Measurements from ENCODE around the gene PDIA2.

Gene PDIA2

GRCh38 chr16:279531-279930, 3.4 kb upstream of the PDIA2 start:
- Histone ChIP-seq H3K9me3 (ENCODE audit: control insufficient read depth in 1 of 2, low read length in 2 of 2) (no peaks in the 10 kb centered on the region), H3K27me3 (ENCODE audit: control insufficient read depth in 1 of 2, insufficient read depth in 2 of 2, low read length in 2 of 2) (peaks cover 5 to 9% of the 10 kb centered on the region in 2 donors), H3K4me3 (ENCODE audit: low read depth in 1 of 2, low read length in 2 of 2) (no peak overlapping the region), H3K9ac (ENCODE audit: low read depth in 1 of 2, low read length in 2 of 2) (no peak overlapping the region), H3K36me3 (ENCODE audit: control insufficient read depth in 1 of 2, insufficient read depth in 2 of 2, low read length in 2 of 2) (no peaks in the 10 kb centered on the region), H3K27ac (ENCODE audit: low read depth, low read length) (no peak overlapping the region), H3K4me1 (ENCODE audit: control insufficient read depth in 1 of 2, insufficient read depth in 2 of 2, low read length in 2 of 2) (peaks cover under 1 to 15% of the 10 kb centered on the region in 2 donors)

- Histone ChIP-seq H3K27me3 (ENCODE audit: control insufficient read depth in 1 of 2, insufficient read depth in 2 of 2, low read length in 2 of 2) (peaks cover 5 to 9% of the 10 kb centered on the region in 2 donors), H3K9me3 (ENCODE audit: control insufficient read depth in 1 of 2, low read length in 2 of 2) (no peaks in the 10 kb centered on the region), H3K4me3 (ENCODE audit: low read depth in 1 of 2, low read length in 2 of 2) (no peak overlapping the region), H3K36me3 (ENCODE audit: control insufficient read depth in 1 of 2, insufficient read depth in 2 of 2, low read length in 2 of 2) (no peaks in the 10 kb centered on the region), H3K27ac (ENCODE audit: low read depth, low read length) (no peak overlapping the region), H3K9ac (ENCODE audit: low read depth in 1 of 2, low read length in 2 of 2) (no peak overlapping the region), H3K4me1 (ENCODE audit: control insufficient read depth in 1 of 2, insufficient read depth in 2 of 2, low read length in 2 of 2) (peaks cover 0 to 10% of the 10 kb centered on the region in 2 donors)
Observed at GRCh38 chr16:280005-280460, 2.9 kb upstream of the PDIA2 start.

GRCh38 chr16:280552-280951, 2.4 kb upstream of the PDIA2 start, which contains the start of gene ARHGDIG:
Gene ARHGDIG, plus strand, starts transcription at chr16:280591. Its CDS starts 90 bp downstream, at chr16:280681.
- Histone ChIP-seq H3K4me3 (ENCODE audit: low read depth in 1 of 2, low read length in 2 of 2) (peak within 1 kb of the TSS in 1 of 2 donors; percentile 8), H3K9ac (ENCODE audit: low read depth in 1 of 2, low read length in 2 of 2) (no peak within 1 kb of the TSS), H3K27ac (ENCODE audit: low read depth, low read length) (no peak within 1 kb of the TSS), H3K36me3 (ENCODE audit: control insufficient read depth in 1 of 2, insufficient read depth in 2 of 2, low read length in 2 of 2) (no peaks in the 10 kb centered on the region), H3K4me1 (ENCODE audit: control insufficient read depth in 1 of 2, insufficient read depth in 2 of 2, low read length in 2 of 2) (peaks cover 0 to 7% of the 10 kb centered on the region in 2 donors), H3K27me3 (ENCODE audit: control insufficient read depth in 1 of 2, insufficient read depth in 2 of 2, low read length in 2 of 2) (peaks cover 5 to 9% of the 10 kb centered on the region in 2 donors), H3K9me3 (ENCODE audit: control insufficient read depth in 1 of 2, low read length in 2 of 2) (no peaks in the 10 kb centered on the region)

- Histone ChIP-seq H3K4me1 (ENCODE audit: control insufficient read depth in 1 of 2, insufficient read depth in 2 of 2, low read length in 2 of 2) (peaks cover 0 to 7% of the 10 kb centered on the region in 2 donors), H3K27ac (ENCODE audit: low read depth, low read length) (no peak overlapping the region), H3K9ac (ENCODE audit: low read depth in 1 of 2, low read length in 2 of 2) (no peak overlapping the region), H3K36me3 (ENCODE audit: control insufficient read depth in 1 of 2, insufficient read depth in 2 of 2, low read length in 2 of 2) (no peaks in the 10 kb centered on the region), H3K27me3 (ENCODE audit: control insufficient read depth in 1 of 2, insufficient read depth in 2 of 2, low read length in 2 of 2) (peaks cover 5 to 9% of the 10 kb centered on the region in 2 donors), H3K4me3 (ENCODE audit: low read depth in 1 of 2, low read length in 2 of 2) (peak overlapping the region in 1 of 2 donors; percentile 8), H3K9me3 (ENCODE audit: control insufficient read depth in 1 of 2, low read length in 2 of 2) (no peaks in the 10 kb centered on the region)
Observed at GRCh38 chr16:280991-281659, 1.8 kb upstream of the PDIA2 start.

- Histone ChIP-seq H3K27ac (ENCODE audit: low read depth, low read length) (no peak overlapping the region), H3K36me3 (ENCODE audit: control insufficient read depth in 1 of 2, insufficient read depth in 2 of 2, low read length in 2 of 2) (peaks cover 0 to 2% of the 10 kb centered on the region in 2 donors), H3K9ac (ENCODE audit: low read depth in 1 of 2, low read length in 2 of 2) (no peak overlapping the region), H3K27me3 (ENCODE audit: control insufficient read depth in 1 of 2, insufficient read depth in 2 of 2, low read length in 2 of 2) (peaks cover 5 to 9% of the 10 kb centered on the region in 2 donors), H3K9me3 (ENCODE audit: control insufficient read depth in 1 of 2, low read length in 2 of 2) (no peaks in the 10 kb centered on the region), H3K4me3 (ENCODE audit: low read depth in 1 of 2, low read length in 2 of 2) (no peak overlapping the region), H3K4me1 (ENCODE audit: control insufficient read depth in 1 of 2, insufficient read depth in 2 of 2, low read length in 2 of 2) (peaks cover 0 to 3% of the 10 kb centered on the region in 2 donors)
Observed at GRCh38 chr16:281660-282255, 1.2 kb upstream of the PDIA2 start.

GRCh38 chr16:282491-282890, 473 bp upstream of the PDIA2 start:
- Histone ChIP-seq H3K9ac (ENCODE audit: low read depth in 1 of 2, low read length in 2 of 2) (no peak overlapping the region), H3K4me3 (ENCODE audit: low read depth in 1 of 2, low read length in 2 of 2) (no peak overlapping the region), H3K36me3 (ENCODE audit: control insufficient read depth in 1 of 2, insufficient read depth in 2 of 2, low read length in 2 of 2) (peaks cover 0 to 2% of the 10 kb centered on the region in 2 donors), H3K27ac (ENCODE audit: low read depth, low read length) (no peak overlapping the region), H3K4me1 (ENCODE audit: control insufficient read depth in 1 of 2, insufficient read depth in 2 of 2, low read length in 2 of 2) (peaks cover 0 to 3% of the 10 kb centered on the region in 2 donors), H3K9me3 (ENCODE audit: control insufficient read depth in 1 of 2, low read length in 2 of 2) (no peaks in the 10 kb centered on the region), H3K27me3 (ENCODE audit: control insufficient read depth in 1 of 2, insufficient read depth in 2 of 2, low read length in 2 of 2) (peaks cover 5 to 9% of the 10 kb centered on the region in 2 donors)

- H3K27ac ChIP-seq (ENCODE audit: low read depth, low read length) = no peak overlapping the region
Observed at GRCh38 chr16:284204-285120, 1.5 kb downstream of the PDIA2 start.

GRCh38 chr16:285146-286055, 2.4 kb downstream of the PDIA2 start:
- H3K9me3 ChIP-seq (ENCODE audit: control insufficient read depth in 1 of 2, low read length in 2 of 2) = no peaks in the 10 kb centered on the region
- H3K36me3 ChIP-seq (ENCODE audit: control insufficient read depth in 1 of 2, insufficient read depth in 2 of 2, low read length in 2 of 2) = peaks cover 0 to 21% of the 10 kb centered on the region in 2 donors
- no peaks in the 10 kb centered on the region for H3K4me1 ChIP-seq (ENCODE audit: control insufficient read depth in 1 of 2, insufficient read depth in 2 of 2, low read length in 2 of 2)
- peaks cover 5 to 6% of the 10 kb centered on the region in 2 donors for H3K27me3 ChIP-seq (ENCODE audit: control insufficient read depth in 1 of 2, insufficient read depth in 2 of 2, low read length in 2 of 2)
- H3K27ac ChIP-seq (ENCODE audit: low read depth, low read length) = no peak overlapping the region
- no peak overlapping the region for H3K9ac ChIP-seq (ENCODE audit: low read depth in 1 of 2, low read length in 2 of 2)
- H3K4me3 ChIP-seq (ENCODE audit: low read depth in 1 of 2, low read length in 2 of 2) = no peak overlapping the region

More at GRCh38 chr16:284204-285120, 1.5 kb downstream of the PDIA2 start:
- peaks cover 0 to 14% of the 10 kb centered on the region in 2 donors for H3K36me3 ChIP-seq (ENCODE audit: control insufficient read depth in 1 of 2, insufficient read depth in 2 of 2, low read length in 2 of 2)
- no peak overlapping the region for H3K9ac ChIP-seq (ENCODE audit: low read depth in 1 of 2, low read length in 2 of 2)
- peaks cover 5 to 6% of the 10 kb centered on the region in 2 donors for H3K27me3 ChIP-seq (ENCODE audit: control insufficient read depth in 1 of 2, insufficient read depth in 2 of 2, low read length in 2 of 2)
- H3K9me3 ChIP-seq (ENCODE audit: control insufficient read depth in 1 of 2, low read length in 2 of 2) = no peaks in the 10 kb centered on the region
- no peak overlapping the region for H3K4me3 ChIP-seq (ENCODE audit: low read depth in 1 of 2, low read length in 2 of 2)
- H3K4me1 ChIP-seq (ENCODE audit: control insufficient read depth in 1 of 2, insufficient read depth in 2 of 2, low read length in 2 of 2) = peaks cover 0 to 3% of the 10 kb centered on the region in 2 donors
